Body of pancreas (tissue), 4 donors: ENCODE results near the gene PAPPA. TPM values are rescaled to one million over a fixed set of nuclear protein-coding genes. Genes with fewer than 3 reads are reported as not detected.

Source experiments
- ATAC-seq: fragments of 150-250 bp; one replicate; pipeline ENCODE4 v1.9.1; 2016
- DNase-seq, 4 donors: peaks; one replicate each; pipeline ENCODE4 v3.0.0-alpha.2; 2019
- H3K27ac ChIP-seq, 4 donors: fragments of 200-600 bp; sonication (generic); 1 replicate in 3 of 4; 2 replicates in 1 of 4; pipeline versions ENCODE4 v1.5.1 to v1.6.1; 2016 to 2019; ENCODE audit warnings: mild to moderate bottlenecking in 1 of 4, mixed read lengths in 1 of 4, moderate library complexity in 1 of 4
- H3K27me3 ChIP-seq, 2 donors: fragments of 200-600 bp; sonication (generic); one replicate each; pipeline ENCODE4 v1.6.0; 2016; ENCODE audit warnings: mild to moderate bottlenecking in 1 of 2
- H3K36me3 ChIP-seq, 2 donors: fragments of 200-600 bp; sonication (generic); replicated peaks in 1 of 2; 2 replicates each; pipeline ENCODE4 v1.5.1; 2016; ENCODE audit warnings: low read depth in 2 of 2; ENCODE audit not compliant: insufficient read depth in 1 of 2
- H3K4me1 ChIP-seq: fragments of 200-600 bp; sonication (generic); one replicate; pipeline ENCODE4 v1.6.0; 2016
- H3K4me3 ChIP-seq, 2 donors: fragments of 200-600 bp; sonication (generic); 1 replicate in 1 of 2; 2 replicates in 1 of 2; pipeline ENCODE4 v1.5.1; 2016 to 2019
- H3K9me3 ChIP-seq, 3 donors: fragments of 200-600 bp; sonication (generic); 1 replicate in 2 of 3; 2 replicates in 1 of 3; pipeline ENCODE4 v1.5.1; 2016
- POLR2A ChIP-seq, 3 donors: fragments of 450-650 bp; IDR thresholded peaks; one replicate each; pipeline ENCODE4 v1.6.1; 2016; ENCODE audit warnings: antibody characterized with exemption in 3 of 3, mild to moderate bottlenecking in 2 of 3
- WGBS, 2 donors: methylation state at CpG; one replicate each; pipeline ENCODE4 v1.1.5; 2017; 5-methylcytosine and 5-hydroxymethylcytosine counted together
- intact Hi-C: fragments of 100-400 bp; cut with DNase I; formaldehyde crosslinking; loops from one replicate; pipeline ENCODE4 v1.15.1; 2023
- total RNA-seq, 2 donors: library from RNA; depleted of rRNA; stranded (reverse); fragments of >200 nt; gene quantifications; one replicate each; pipeline ENCODE4 v1.1.0, GENCODE V29; 2016
- TF ChIP-seq, protein P1 (sequence below), 7 experiments: fragments of 450-650 bp in 4 of 7; fragments of 200-600 bp in 3 of 7; sonication (generic) in 3 of 7; IDR thresholded peaks; one replicate each; pipeline ENCODE4 v1.5.1; 2016 to 2019; ENCODE audit warnings: antibody characterized with exemption in 7 of 7

PAPPA gene
- total RNA-seq, 2 donors from 2014 or later: 1.0 to 2.0 TPM

DNA sequence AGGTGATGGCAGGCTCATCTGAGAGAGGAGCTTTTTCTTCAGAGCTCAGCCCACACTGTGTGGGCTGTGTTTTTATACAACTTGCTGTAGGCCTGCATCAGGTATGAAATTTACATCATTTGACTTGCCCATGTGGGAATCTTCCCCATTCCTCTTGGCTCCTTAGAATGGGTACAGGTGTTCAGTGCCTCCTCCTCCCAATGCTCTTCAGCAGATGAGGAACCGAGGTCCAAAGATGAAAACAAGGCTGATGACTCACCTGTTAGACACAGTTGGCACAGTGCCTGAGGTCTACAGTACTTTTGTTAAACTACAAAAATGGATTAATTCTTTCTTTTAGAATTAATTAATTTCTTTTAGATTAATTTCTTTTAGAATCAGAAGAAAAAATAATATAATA lies 20.8 kb downstream of the PAPPA start:
- Histone ChIP-seq H3K9me3 (no peaks in the 10 kb centered on the region), H3K27ac (no peak overlapping the region), H3K27me3 (no peaks in the 10 kb centered on the region), H3K4me1 (no peaks in the 10 kb centered on the region), H3K36me3 (no peaks in the 10 kb centered on the region), H3K4me3 (no peak overlapping the region)
- no peak for TF ChIP-seq POLR2A (IDR thresholded peaks at IDR 0.05)
- TF ChIP-seq, protein P1, sequence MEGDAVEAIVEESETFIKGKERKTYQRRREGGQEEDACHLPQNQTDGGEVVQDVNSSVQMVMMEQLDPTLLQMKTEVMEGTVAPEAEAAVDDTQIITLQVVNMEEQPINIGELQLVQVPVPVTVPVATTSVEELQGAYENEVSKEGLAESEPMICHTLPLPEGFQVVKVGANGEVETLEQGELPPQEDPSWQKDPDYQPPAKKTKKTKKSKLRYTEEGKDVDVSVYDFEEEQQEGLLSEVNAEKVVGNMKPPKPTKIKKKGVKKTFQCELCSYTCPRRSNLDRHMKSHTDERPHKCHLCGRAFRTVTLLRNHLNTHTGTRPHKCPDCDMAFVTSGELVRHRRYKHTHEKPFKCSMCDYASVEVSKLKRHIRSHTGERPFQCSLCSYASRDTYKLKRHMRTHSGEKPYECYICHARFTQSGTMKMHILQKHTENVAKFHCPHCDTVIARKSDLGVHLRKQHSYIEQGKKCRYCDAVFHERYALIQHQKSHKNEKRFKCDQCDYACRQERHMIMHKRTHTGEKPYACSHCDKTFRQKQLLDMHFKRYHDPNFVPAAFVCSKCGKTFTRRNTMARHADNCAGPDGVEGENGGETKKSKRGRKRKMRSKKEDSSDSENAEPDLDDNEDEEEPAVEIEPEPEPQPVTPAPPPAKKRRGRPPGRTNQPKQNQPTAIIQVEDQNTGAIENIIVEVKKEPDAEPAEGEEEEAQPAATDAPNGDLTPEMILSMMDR (IDR thresholded peaks at IDR 0.05): no peak
- 21 to 31% methylated on average over 1 of the region's 1 CpG for WGBS, 2 donors
- DNase-seq (peak in 2 of 4 donors; percentile 25 to 63), ATAC-seq (no peak)
- intact Hi-C loops: no loop called here

DNA sequence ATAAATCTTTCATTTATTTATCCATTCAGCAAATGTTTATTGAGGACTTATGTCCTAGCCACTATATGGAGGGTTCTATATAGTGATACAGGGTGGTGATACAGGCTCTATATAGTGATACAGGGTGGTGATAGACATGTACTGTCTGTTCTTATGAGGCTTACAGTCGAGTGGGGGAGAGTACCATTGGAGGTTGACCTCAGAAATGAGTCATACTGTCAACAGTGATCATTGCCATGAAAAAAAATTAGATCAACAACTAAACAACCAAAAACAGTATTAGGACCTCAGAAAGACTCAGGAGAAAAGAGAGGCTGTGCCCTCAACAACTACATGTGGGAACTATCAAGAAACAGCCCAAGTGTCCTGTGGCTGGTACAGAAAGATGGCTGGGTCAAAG lies 22.0 kb downstream of the PAPPA start:
- 26 to 36% methylated on average over 1 of the region's 1 CpG for WGBS, 2 donors
- Histone ChIP-seq H3K9me3 (no peaks in the 10 kb centered on the region), H3K4me1 (no peaks in the 10 kb centered on the region), H3K27ac (no peak overlapping the region), H3K4me3 (no peak overlapping the region), H3K27me3 (no peaks in the 10 kb centered on the region), H3K36me3 (no peaks in the 10 kb centered on the region)
- intact Hi-C loops: no loop called here
- no peak for DNase-seq
- no peak for ATAC-seq
- no peak for TF ChIP-seq POLR2A (IDR thresholded peaks at IDR 0.05)
- TF ChIP-seq, protein P1 (IDR thresholded peaks at IDR 0.05): no peak

DNA sequence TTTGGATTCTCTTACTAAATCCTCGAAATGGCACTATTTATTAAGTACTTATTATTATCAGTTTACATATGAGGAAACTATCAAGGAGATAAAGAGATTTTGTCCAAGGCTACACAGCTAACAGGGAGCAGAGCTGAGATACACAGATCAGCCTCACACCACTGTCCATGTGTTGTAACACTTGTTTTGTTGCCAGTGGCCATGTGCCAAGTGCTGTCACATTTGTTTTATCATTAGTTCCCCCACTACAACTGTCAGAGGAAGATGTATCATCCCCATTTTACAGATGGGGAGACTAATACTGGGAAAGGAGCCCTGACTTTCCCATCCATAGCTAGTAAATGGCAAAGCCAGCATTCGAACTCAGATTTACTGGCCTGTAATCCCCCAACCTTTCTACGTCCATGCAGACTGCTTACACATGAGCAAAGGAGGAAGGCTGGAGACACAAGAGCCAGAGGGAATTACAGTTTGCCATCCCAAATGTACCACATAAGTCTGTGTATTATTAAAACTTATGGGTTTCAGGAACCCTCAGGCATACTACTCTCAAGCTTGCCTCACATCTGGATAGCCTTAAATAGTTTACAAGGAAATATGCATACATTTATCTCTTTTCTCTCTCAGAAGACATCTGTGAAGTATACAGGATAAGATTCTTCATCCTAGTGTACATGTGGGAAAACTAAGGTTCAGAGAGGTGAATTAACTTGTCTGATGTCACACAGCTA lies 25.1 kb downstream of the PAPPA start:
- H3K9me3 ChIP-seq: no peaks in the 10 kb centered on the region
- TF ChIP-seq, protein P1 (IDR thresholded peaks at IDR 0.05): no peak
- no peak for TF ChIP-seq POLR2A (IDR thresholded peaks at IDR 0.05)
- intact Hi-C loops: no loop called here
- DNase-seq (no peak), ATAC-seq (no peak)
- H3K4me3 ChIP-seq: no peak overlapping the region
- H3K4me1 ChIP-seq: no peaks in the 10 kb centered on the region
- no peaks in the 10 kb centered on the region for H3K36me3 ChIP-seq
- 40 to 50% methylated on average over 3 of the region's 3 CpGs for WGBS, 2 donors
- H3K27me3 ChIP-seq: no peaks in the 10 kb centered on the region
- H3K27ac ChIP-seq: no peak overlapping the region

DNA sequence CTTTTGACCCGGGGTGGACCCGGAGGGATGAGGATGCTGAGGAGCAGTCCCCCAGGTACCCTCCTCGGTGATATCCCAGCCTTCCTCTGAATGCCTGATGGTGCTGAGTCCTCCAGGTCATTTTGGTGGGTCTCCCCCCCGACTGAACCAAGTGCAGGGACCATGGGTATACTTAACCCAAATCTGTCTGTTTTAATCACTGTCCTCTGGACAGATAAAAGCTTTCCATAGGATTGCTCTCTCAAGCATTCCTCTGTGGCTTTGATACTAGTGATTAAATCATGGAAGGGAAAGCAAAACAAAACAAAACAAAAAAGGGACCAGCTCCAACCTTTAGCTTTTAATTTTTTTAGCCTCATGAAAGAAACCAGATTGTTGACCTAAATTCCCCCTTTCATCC lies 26.0 kb downstream of the PAPPA start:
- Histone ChIP-seq H3K9me3 (no peaks in the 10 kb centered on the region), H3K4me1 (no peaks in the 10 kb centered on the region), H3K4me3 (no peak overlapping the region), H3K27me3 (no peaks in the 10 kb centered on the region), H3K27ac (no peak overlapping the region), H3K36me3 (no peaks in the 10 kb centered on the region)
- ATAC-seq: no peak
- intact Hi-C loops: no loop called here
- 59 to 82% methylated on average over 4 of the region's 4 CpGs for WGBS, 2 donors
- DNase-seq: no peak
- TF ChIP-seq POLR2A (IDR thresholded peaks at IDR 0.05): no peak
- TF ChIP-seq, protein P1 (IDR thresholded peaks at IDR 0.05): no peak
